ENCODE results near the gene BCKDHB.
"Not testable (repeated sequence)": the region's sequence is repeated elsewhere in the genome, so short reads cannot be mapped to it uniquely, and the experiment has no call there.

The BCKDHB gene

GRCh38 chr6:80234401-80234800 lies 127.9 kb downstream of the BCKDHB start:
- TF ChIP-seq CTCF (conservative IDR thresholded peaks at IDR 0.05; ENCODE audit: low read depth) = no peak
- ChIA-PET CTCF (no interaction called here), POLR2A (ENCODE audit: low non-redundant PET) (no interaction called here)
- no peak for DNase-seq (ENCODE audit: low spot score)
- no peak overlapping the region for H3K27ac ChIP-seq

GRCh38 chr6:80234908-80235307 lies 128.4 kb downstream of the BCKDHB start:
- H3K27ac ChIP-seq = no peak overlapping the region
- no peak for TF ChIP-seq CTCF (conservative IDR thresholded peaks at IDR 0.05; ENCODE audit: low read depth)
- POLR2A ChIA-PET (ENCODE audit: low non-redundant PET) = no interaction called here
- no peak for DNase-seq (ENCODE audit: low spot score)
- CTCF ChIA-PET = no interaction called here

- H3K27ac ChIP-seq = no peak overlapping the region
- POLR2A ChIA-PET (ENCODE audit: low non-redundant PET) = no interaction called here
- CTCF ChIA-PET = interaction anchor here (0.6 kb wide), 1 partner anchor 1770 kb away, joined by 3 read pairs; no protein-coding TSS in a partner anchor
- no peak for TF ChIP-seq CTCF (conservative IDR thresholded peaks at IDR 0.05; ENCODE audit: low read depth)
- no peak for DNase-seq (ENCODE audit: low spot score)
These were observed 129.2 kb downstream of the BCKDHB start for GRCh38 chr6:80235647-80236046.

- CTCF ChIA-PET = not testable (repeated sequence)
These were observed 132.3 kb downstream of the BCKDHB start for GRCh38 chr6:80238754-80239153.

GRCh38 chr6:80245043-80245442 lies 138.6 kb downstream of the BCKDHB start:
- no peak for DNase-seq (ENCODE audit: low spot score)
- ChIA-PET POLR2A (ENCODE audit: low non-redundant PET) (no interaction called here), CTCF (interaction anchor here (0.6 kb wide), 1 partner anchor 94 kb away, joined by 3 read pairs; no protein-coding TSS in a partner anchor)
- no peak overlapping the region for H3K27ac ChIP-seq
- no peak for TF ChIP-seq CTCF (conservative IDR thresholded peaks at IDR 0.05; ENCODE audit: low read depth)

More at GRCh38 chr6:80238754-80239153, 132.3 kb downstream of the BCKDHB start:
- POLR2A ChIA-PET (ENCODE audit: low non-redundant PET); H3K27ac ChIP-seq; DNase-seq (ENCODE audit: low spot score): not testable (repeated sequence)

- ChIA-PET CTCF (no interaction called here), POLR2A (ENCODE audit: low non-redundant PET) (no interaction called here)
- no peak for TF ChIP-seq CTCF (conservative IDR thresholded peaks at IDR 0.05; ENCODE audit: low read depth)
- DNase-seq (ENCODE audit: low spot score) = no peak
- no peak overlapping the region for H3K27ac ChIP-seq
These were observed 143.4 kb downstream of the BCKDHB start for GRCh38 chr6:80249897-80250296.

GRCh38 chr6:80250391-80250997 lies 144.0 kb downstream of the BCKDHB start:
- TF ChIP-seq CTCF (conservative IDR thresholded peaks at IDR 0.05; ENCODE audit: low read depth) = no peak
- POLR2A ChIA-PET (ENCODE audit: low non-redundant PET) = no interaction called here
- no peak for DNase-seq (ENCODE audit: low spot score)

More at GRCh38 chr6:80250391-80250997, 144.0 kb downstream of the BCKDHB start:
- no peak overlapping the region for H3K27ac ChIP-seq
- CTCF ChIA-PET = no interaction called here
